ENCODE data around the gene CRYBG3.

GRCh38 chr3:97932387-97932801, 110.6 kb downstream of the CRYBG3 start:
- TF ChIP-seq CTCF (conservative IDR thresholded peaks at IDR 0.05 in 1 of 2, IDR thresholded peaks at IDR 0.05 in 1 of 2; ENCODE audit: low read depth in 1 of 2, low read length in 2 of 2) (no peak), EZH2 (IDR thresholded peaks at IDR 0.05; ENCODE audit: low read length, missing control alignments) (no peak)

Measured in fibroblast of lung (primary cell).